Lower leg skin (tissue), 3 donors: Measurements from ENCODE around the gene LRRC46.

Experiments used
- CTCF ChIP-seq, 3 donors: fragments of 450-650 bp; IDR thresholded peaks; one replicate each; pipeline ENCODE4 v1.5.1; 2016; ENCODE audit warnings: antibody characterized with exemption in 3 of 3, mild to moderate bottlenecking in 3 of 3, moderate library complexity in 2 of 3
- POLR2A ChIP-seq, 2 donors: fragments of 450-650 bp; IDR thresholded peaks; one replicate each; pipeline ENCODE4 v1.6.1; 2016 to 2017; ENCODE audit warnings: antibody characterized with exemption in 2 of 2, mild to moderate bottlenecking in 1 of 2, moderate library complexity in 1 of 2

DNA sequence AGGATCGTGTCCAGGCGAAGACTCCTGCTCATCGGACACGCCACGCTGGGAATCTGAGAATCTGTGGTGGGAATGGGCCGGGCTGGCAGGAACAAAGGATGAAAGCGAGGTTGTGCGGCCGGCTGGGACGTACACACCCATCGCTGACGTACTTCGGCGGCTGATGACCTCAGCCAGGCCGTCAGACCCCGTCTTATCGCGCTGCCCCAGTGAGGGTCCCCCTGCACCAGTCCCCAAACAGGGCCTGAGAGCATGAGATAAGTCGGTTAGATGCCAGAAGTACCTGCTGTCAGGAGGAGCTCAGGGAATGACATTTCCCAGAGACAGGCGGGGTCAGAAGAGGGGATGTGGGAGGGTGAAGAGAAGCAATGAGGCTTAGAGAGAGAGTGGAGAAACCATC lies 35.5 kb downstream of the LRRC46 start:
- no peak for TF ChIP-seq CTCF (IDR thresholded peaks at IDR 0.05)
- no peak for TF ChIP-seq POLR2A (IDR thresholded peaks at IDR 0.05)
